ENCODE measurements around the gene TMEM9.

The TMEM9 gene

GRCh38 chr1:201088395-201088794 lies 65.9 kb downstream of the TMEM9 start:
- TF ChIP-seq GATA3 (IDR thresholded peaks at IDR 0.05; ENCODE audit: low read depth, low read length) (no peak), GATA2 (IDR thresholded peaks at IDR 0.05; ENCODE audit: low read depth, low read length) (no peak)

DNA sequence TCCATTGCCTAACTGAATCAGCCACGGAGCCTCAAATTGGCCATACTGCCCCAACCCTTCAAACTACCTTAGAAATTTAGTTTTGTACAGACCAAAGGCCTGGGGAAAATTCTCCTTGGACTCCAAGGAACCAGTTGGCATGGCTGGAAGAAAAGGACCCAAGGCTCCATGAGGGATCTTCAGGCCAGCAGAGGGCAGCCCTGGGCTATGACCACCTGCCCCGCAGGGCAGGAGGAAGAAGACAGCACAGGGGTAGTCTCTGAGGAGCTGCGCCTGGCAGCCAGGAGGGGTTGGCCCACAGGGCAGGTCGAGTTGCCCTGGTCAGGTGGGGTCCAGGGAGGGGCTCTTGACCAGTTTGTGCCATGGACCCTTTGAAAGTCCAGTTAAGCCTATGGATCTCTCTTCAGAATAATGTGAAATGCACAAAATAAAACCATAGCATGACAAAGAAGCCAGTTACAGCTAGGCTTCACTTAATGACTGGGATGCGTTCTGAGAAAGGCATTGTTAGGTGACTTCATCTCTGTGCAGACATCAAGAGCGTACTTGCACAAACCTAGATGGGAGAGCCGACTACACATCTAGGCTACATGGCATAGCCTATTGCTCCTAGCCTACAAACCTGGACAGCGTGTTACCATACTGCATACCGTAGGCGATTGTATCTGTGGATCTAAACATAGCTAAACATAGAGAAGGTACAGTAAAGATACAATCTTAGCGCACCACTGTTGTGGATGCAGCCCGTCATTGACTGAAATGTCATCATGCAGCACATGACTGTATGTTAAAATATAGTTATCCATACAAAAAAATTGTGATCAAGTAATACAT lies 68.2 kb downstream of the TMEM9 start:
- no peak for TF ChIP-seq GATA3 (IDR thresholded peaks at IDR 0.05; ENCODE audit: low read depth, low read length)
- TF ChIP-seq GATA2 (IDR thresholded peaks at IDR 0.05; ENCODE audit: low read depth, low read length), result no peak
